ENCODE data around the gene C19orf53.

DNA sequence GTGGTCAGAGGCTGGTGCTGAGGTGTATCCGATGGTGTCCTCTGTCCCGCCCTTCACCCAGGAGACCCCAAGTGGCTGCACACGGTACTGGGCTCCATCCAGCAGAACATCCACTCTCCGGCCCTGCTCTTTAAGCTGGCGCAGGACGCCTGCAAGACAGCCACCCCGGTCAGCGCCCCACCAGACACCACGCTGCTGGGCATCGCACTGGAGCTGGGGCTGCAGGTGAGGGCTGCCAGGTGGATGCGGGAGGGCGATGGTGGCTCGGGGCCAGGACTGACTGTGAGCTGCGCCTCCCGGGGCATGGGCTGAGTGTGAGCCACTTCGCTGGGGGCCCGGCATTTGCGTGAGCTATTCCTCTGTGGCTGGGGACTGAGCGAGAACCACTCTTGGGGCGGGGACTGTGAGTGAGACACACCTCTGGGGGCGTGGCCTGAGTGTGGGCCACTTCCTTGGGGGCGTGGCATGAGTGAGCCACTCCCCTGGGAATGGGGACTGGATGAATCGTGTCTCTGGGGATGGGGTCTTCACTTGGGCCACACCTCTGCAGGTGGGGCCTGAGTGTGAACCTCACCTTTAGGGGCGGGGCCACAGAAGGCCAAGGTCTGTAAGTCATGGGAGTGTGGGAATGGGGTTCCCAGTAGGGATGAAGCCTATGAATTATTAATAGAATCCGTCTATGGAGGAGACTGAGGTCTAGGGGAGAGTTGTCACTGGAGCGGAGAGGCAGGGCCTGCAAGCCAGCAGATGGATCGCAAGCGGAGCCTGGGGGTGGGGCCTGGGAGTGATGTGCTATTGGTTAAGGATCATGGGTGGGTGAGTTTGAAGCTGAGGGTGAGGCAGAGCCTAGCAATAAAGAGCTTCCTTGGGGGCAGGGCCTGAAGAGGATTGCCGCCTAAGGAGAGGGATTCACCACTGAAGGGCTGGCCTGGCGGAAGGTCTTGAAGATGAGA, 51.5 kb downstream of the C19orf53 start:
- TF ChIP-seq, protein P1, sequence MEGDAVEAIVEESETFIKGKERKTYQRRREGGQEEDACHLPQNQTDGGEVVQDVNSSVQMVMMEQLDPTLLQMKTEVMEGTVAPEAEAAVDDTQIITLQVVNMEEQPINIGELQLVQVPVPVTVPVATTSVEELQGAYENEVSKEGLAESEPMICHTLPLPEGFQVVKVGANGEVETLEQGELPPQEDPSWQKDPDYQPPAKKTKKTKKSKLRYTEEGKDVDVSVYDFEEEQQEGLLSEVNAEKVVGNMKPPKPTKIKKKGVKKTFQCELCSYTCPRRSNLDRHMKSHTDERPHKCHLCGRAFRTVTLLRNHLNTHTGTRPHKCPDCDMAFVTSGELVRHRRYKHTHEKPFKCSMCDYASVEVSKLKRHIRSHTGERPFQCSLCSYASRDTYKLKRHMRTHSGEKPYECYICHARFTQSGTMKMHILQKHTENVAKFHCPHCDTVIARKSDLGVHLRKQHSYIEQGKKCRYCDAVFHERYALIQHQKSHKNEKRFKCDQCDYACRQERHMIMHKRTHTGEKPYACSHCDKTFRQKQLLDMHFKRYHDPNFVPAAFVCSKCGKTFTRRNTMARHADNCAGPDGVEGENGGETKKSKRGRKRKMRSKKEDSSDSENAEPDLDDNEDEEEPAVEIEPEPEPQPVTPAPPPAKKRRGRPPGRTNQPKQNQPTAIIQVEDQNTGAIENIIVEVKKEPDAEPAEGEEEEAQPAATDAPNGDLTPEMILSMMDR (IDR thresholded peaks at IDR 0.05): no peak
- TF ChIP-seq POLR2A (IDR thresholded peaks at IDR 0.05): no peak

Data from esophagus squamous epithelium (tissue), 4 donors.